GM21825 (cell line): Measurements from ENCODE around the gene SCML1.

Source experiments
- ATAC-seq: cut with Tn5 transposase; IDR thresholded peaks from one replicate; pipeline ENCODE4 v1.9.1; 2021; ENCODE audit warnings: mild to moderate bottlenecking, moderate library complexity; ENCODE audit not compliant: unreplicated experiment

Gene SCML1

DNA sequence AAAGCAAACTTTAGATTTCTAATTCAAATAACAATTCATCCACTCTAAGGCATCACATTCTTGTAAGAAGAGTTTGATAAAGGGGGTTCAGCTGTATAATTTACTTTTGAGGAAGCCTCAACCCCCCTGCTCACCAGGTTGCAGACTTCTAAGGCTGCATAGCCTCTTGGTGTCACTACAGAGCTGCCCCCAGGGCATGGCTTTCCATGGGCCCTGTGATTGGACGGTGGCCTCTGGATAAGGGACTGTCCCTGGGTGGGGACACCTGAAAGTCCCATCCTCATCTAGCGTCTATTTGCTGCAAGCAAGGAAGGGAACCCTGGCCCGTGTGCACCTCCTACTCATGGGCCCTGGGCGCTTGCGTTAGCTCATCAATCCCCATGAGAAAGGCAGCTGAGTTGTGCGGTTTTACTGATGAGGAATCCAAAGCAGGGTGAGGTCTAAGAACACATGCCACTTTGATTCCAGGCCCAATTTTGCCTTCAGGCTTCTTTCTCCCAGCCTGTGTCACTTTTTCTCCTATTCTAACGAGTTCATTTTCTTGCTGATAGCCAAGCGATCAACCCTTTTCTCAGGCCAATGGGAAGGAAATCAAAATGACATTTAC, 51.8 kb downstream of the SCML1 start:
- no peak for ATAC-seq

DNA sequence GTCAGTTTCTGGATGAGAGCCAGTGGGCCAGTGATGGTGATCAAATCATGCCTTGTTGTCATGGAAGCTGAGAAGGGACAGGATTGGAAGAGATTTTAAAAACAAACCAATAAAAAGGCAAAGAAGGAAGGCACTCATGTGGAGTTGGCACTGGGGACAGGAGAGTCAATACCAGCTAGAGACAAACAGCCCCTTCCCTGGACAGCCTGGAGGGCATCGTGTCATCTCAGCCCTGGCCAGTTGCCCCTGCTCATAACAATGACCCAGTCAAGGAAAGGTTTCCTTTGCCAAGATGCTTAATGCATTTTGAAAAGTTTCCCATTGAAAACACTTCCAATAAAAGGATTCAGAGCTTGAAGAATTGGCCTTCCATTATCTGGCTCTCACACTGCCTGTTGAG, 55.5 kb downstream of the SCML1 start:
- ATAC-seq: no peak

DNA sequence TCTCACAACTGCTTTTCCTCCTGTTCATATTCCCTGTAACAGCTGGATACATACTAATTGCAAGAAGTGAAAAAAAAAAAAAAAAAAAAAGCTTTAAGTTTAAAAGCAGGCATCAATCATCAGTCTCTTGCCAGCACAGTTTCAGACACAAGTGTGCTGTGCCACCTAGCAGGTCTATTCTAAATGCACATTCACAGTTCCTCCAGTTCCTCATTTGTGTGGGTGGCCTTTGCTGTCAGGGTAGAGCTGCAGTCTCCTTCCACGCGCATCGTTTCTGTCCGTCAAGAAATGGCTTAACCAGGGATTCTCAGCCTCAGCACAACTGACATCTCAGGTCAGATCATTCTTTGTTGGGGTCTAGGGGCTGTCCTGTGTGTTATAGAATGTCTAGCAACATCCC, 61.6 kb downstream of the SCML1 start:
- ATAC-seq: no peak

DNA sequence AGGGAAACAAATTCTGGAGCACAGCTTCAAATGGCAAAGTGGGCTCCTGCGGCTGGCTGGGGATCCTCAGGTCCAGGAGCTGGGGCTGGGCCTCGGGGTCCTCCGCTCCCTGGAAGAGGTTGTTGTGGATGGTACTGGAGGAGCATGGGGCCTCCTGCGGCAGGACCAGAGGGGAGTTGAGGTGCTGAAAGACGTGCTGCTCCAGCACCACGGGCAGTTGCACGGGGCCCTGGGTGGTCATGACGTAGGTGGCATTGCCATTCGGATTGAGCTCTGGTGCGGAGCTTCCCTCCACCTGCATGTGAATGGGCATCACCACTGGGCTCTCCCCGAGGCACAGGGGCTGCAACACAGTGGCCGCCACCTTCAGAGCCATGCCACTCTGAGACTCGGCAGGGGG, 64.1 kb downstream of the SCML1 start:
- no peak for ATAC-seq

DNA sequence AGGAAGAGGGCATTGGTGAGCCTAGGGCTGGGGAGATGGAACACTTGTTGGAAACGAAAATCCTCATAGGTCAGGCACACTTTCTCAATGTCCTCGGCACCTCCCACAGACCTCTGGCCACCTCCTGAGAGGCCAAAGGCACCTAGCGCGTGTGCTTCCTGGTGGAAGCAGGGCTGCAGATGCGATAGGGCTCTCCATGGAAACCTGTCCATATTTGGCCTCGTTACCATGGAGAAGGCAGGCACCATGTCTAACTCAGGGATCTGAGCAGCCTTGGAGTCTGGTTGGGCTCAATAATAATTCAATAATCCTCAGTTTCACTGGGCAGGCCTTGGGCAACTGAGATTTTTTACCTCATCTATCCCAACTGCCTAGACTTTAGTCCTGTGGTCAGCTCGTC, 65.5 kb downstream of the SCML1 start:
- ATAC-seq: no peak

DNA sequence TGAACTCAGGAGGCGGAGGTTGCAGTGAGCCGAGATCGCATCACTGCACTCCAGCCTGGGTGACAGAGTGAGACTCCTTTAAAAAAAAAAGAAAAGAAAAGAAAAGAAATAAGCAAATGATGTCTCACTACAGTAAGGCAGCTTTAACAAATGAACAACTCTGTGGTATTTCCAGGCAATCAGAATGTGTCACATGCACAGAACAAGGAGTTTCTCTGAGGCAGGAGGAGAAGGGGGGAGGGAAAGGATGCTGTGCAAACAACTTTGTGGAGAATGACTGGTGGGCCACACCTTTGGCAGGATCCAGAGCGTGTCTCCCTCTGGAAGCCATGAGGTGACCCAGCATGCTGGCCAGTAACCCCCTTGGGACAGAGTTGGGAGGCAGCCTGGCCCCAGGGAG, 66.2 kb downstream of the SCML1 start:
- ATAC-seq: no peak
